Skeletal muscle cell (primary cell): ENCODE measurements around the gene KRT35.

Experiments used
- DNase-seq: peaks from one replicate; pipeline ENCODE4 v3.0.0-alpha.2; 2010; ENCODE audit warnings: low read depth
- H3K4me3 ChIP-seq: 2 replicates; pipeline ENCODE4 v1.5.1; 2011; ENCODE audit warnings: low read depth, mild to moderate bottlenecking, control low read depth, low read length, moderate library complexity

Gene KRT35

GRCh38 chr17:41481036-41481435 is at the start of gene KRT35:
Gene KRT35 (minus strand): TSS chr17:41481151. CDS start chr17:41481097, 54 bp downstream.
- no peak for DNase-seq
- no peak within 1 kb of the TSS for H3K4me3 ChIP-seq

GRCh38 chr17:41530062-41531048 is 49.4 kb upstream of the KRT35 start:
- peak; percentile 31 for DNase-seq
- no peak overlapping the region for H3K4me3 ChIP-seq

- H3K4me3 ChIP-seq: no peak overlapping the region
- no peak for DNase-seq
These were observed 48.6 kb upstream of the KRT35 start for GRCh38 chr17:41529491-41529915.

- H3K4me3 ChIP-seq: no peak overlapping the region
- no peak for DNase-seq
These were observed 48.0 kb upstream of the KRT35 start for GRCh38 chr17:41528959-41529353.

- DNase-seq: no peak
- H3K4me3 ChIP-seq: peak overlapping the region; percentile 44
These were observed 46.4 kb upstream of the KRT35 start for GRCh38 chr17:41527063-41528023.

GRCh38 chr17:41524261-41524660 is 43.3 kb upstream of the KRT35 start:
- no peak overlapping the region for H3K4me3 ChIP-seq
- no peak for DNase-seq

GRCh38 chr17:41523787-41524186 is 42.8 kb upstream of the KRT35 start:
- no peak overlapping the region for H3K4me3 ChIP-seq

GRCh38 chr17:41523225-41523593 is 42.3 kb upstream of the KRT35 start:
- H3K4me3 ChIP-seq: no peak overlapping the region
- DNase-seq: no peak

More at GRCh38 chr17:41523787-41524186, 42.8 kb upstream of the KRT35 start:
- DNase-seq: no peak

- no peak for DNase-seq
- H3K4me3 ChIP-seq: no peak overlapping the region
These were observed 41.6 kb upstream of the KRT35 start for GRCh38 chr17:41522301-41523224.

- H3K4me3 ChIP-seq: no peak overlapping the region
- DNase-seq: peak; percentile 29
These were observed 40.8 kb upstream of the KRT35 start for GRCh38 chr17:41521574-41522261.

- H3K4me3 ChIP-seq: no peak overlapping the region
- DNase-seq: no peak
These were observed 40.0 kb upstream of the KRT35 start for GRCh38 chr17:41520821-41521521.

- H3K4me3 ChIP-seq: no peak overlapping the region
- DNase-seq: no peak
These were observed 38.7 kb upstream of the KRT35 start for GRCh38 chr17:41519501-41520224.

- H3K4me3 ChIP-seq: no peak within 1 kb of the TSS
- no peak for DNase-seq
These were observed 38.0 kb upstream of the KRT35 start, which contains the start of gene KRT15 for GRCh38 chr17:41518789-41519449. Gene KRT15 (minus strand): TSS chr17:41518890. CDS start chr17:41518827, 63 bp downstream.

- no peak overlapping the region for H3K4me3 ChIP-seq
- no peak for DNase-seq
These were observed 37.1 kb upstream of the KRT35 start for GRCh38 chr17:41518031-41518430.

- H3K4me3 ChIP-seq: no peak overlapping the region
- DNase-seq: no peak
These were observed 35.9 kb upstream of the KRT35 start for GRCh38 chr17:41516830-41517283.

GRCh38 chr17:41516147-41516829 is 35.3 kb upstream of the KRT35 start:
- H3K4me3 ChIP-seq: no peak overlapping the region
- no peak for DNase-seq
